HepG2 (cell line): ENCODE results near the gene RTN4. TPM values are rescaled to one million over a fixed set of nuclear protein-coding genes. Genes with fewer than 3 reads are reported as not detected.
A peak's percentile ranks its signal among the peaks of the same experiment; 100 is the strongest.

ENCODE experiments used
- ATAC-seq: fragments of 200-7000 bp; cut with Tn5 transposase; 3 replicates; pipeline ENCODE4 v1.9.1; 2020; ENCODE audit warnings: mild to moderate bottlenecking, moderate library complexity
- BruUV-seq: library from RNA; stranded (reverse); fragments of 400-500 nt; replicated peaks from 2 replicates; lab custom pipeline; 2021; lab: Mats Ljungman, UMichigan
- CTCF ChIA-PET: fragments of 300-600 bp; formaldehyde crosslinking; extraction: SDS; loops from one replicate; lab custom pipeline; 2021; ENCODE audit warnings: low total read pairs, inconsistent platforms, low intra/inter-chr PET ratio; lab: Yijun Ruan, JAX
- POLR2A ChIA-PET: fragments of 350-600 bp; sonication (Branson Sonifier 250); formaldehyde crosslinking; loops from one replicate; lab custom pipeline; 2020; ENCODE audit warnings: antibody characterized with exemption, inconsistent platforms; lab: Yijun Ruan, JAX
- DNase-seq: peaks from one replicate; pipeline ENCODE4 v3.0.0-alpha.2; 2015; ENCODE audit warnings: low spot score
- FAIRE-seq: peaks from 3 replicates; lab custom pipeline; 2011; peaks lifted over from hg19 to GRCh38; lab: Jason Lieb, UNC
- H2AFZ ChIP-seq: one replicate; pipeline ENCODE4 v1.6.1; 2011; ENCODE audit warnings: low read length, inconsistent platforms
- H3K27ac ChIP-seq: fragments of 300-600 bp; 3 replicates; pipeline ENCODE4 v1.8.0; 2011; ENCODE audit warnings: mixed run types, mild to moderate bottlenecking, mixed read lengths, low read length, inconsistent platforms; ENCODE audit not compliant: insufficient read depth; ENCODE audit errors: extremely low read length
- H3K27me3 ChIP-seq, 2 experiments: fragments of 200-600 bp in 1 of 2; 2 replicates in 1 of 2; 3 replicates in 1 of 2; pipeline versions ENCODE4 v1.6.0 to v1.8.0; 2011; ENCODE audit warnings: low read length in 2 of 2, mild to moderate bottlenecking in 2 of 2, moderate library complexity in 2 of 2, inconsistent platforms in 1 of 2; ENCODE audit not compliant: insufficient read depth in 2 of 2, control insufficient read depth in 1 of 2
- H3K36me3 ChIP-seq, 2 experiments: fragments of 200-600 bp in 1 of 2; replicated peaks in 1 of 2; 2 replicates in 1 of 2; 3 replicates in 1 of 2; pipeline versions ENCODE4 v1.5.1 to v1.8.0; 2011; ENCODE audit warnings: low read length in 2 of 2, inconsistent platforms in 1 of 2; ENCODE audit not compliant: insufficient read depth in 2 of 2, control insufficient read depth in 1 of 2
- H3K4me1 ChIP-seq: 2 replicates; pipeline ENCODE4 v1.5.1; 2012; ENCODE audit warnings: low read length, inconsistent platforms; ENCODE audit not compliant: insufficient read depth
- H3K4me2 ChIP-seq: 2 replicates; pipeline ENCODE4 v1.6.0; 2011; ENCODE audit warnings: low read depth, low read length, inconsistent platforms
- H3K4me3 ChIP-seq, 3 experiments: fragments of 200-600 bp in 1 of 3; sonication (generic), shearing (Covaris generic) in 1 of 3; replicated peaks in 1 of 3; 2 replicates each; pipeline ENCODE4 v1.5.1; 2011 to 2016; ENCODE audit warnings: low read length in 3 of 3, inconsistent platforms in 2 of 3, low read depth in 2 of 3, mild to moderate bottlenecking in 2 of 3, control low read depth in 1 of 3, mixed read lengths in 1 of 3; ENCODE audit not compliant: insufficient read depth in 1 of 3
- H3K79me2 ChIP-seq: one replicate; pipeline ENCODE4 v1.6.1; 2011; ENCODE audit warnings: low read length, inconsistent platforms; ENCODE audit not compliant: insufficient read depth
- H3K9ac ChIP-seq: 2 replicates; pipeline ENCODE4 v1.6.0; 2011; ENCODE audit warnings: mild to moderate bottlenecking, low read depth, low read length, inconsistent platforms; ENCODE audit not compliant: insufficient read depth
- H3K9me3 ChIP-seq: 2 replicates; pipeline ENCODE4 v1.5.1; 2012; ENCODE audit warnings: mild to moderate bottlenecking, low read length
- H4K20me1 ChIP-seq: 2 replicates; pipeline ENCODE4 v1.6.0; 2011; ENCODE audit warnings: inconsistent platforms, mild to moderate bottlenecking, low read length, moderate library complexity; ENCODE audit not compliant: insufficient read depth
- CREM ChIP-seq, 2 experiments: sonication (generic) in 1 of 2; formaldehyde crosslinking in 1 of 2; IDR thresholded peaks; 2 replicates each; pipeline versions ENCODE4 v1.4.0 to v1.6.1; 2016 to 2020; ENCODE audit warnings: antibody characterized with exemption in 1 of 2, mild to moderate bottlenecking in 1 of 2, missing genetic modification reagents in 1 of 2
- RBM22 ChIP-seq: fragments of 200-400 bp; formaldehyde crosslinking; optimal IDR thresholded peaks from 2 replicates; pipeline ENCODE3; 2017; ENCODE audit warnings: mild to moderate bottlenecking, low read length, moderate library complexity
- SIX4 ChIP-seq: sonication (generic); formaldehyde crosslinking; IDR thresholded peaks from 2 replicates; pipeline ENCODE4 v1.4.0; 2020; ENCODE audit warnings: missing genetic modification reagents
- SP1 ChIP-seq, 2 experiments: fragments of 450-650 bp in 1 of 2; sonication (generic) in 1 of 2; formaldehyde crosslinking in 1 of 2; IDR thresholded peaks; 2 replicates each; pipeline versions ENCODE4 v1.4.0 to v1.6.1; 2016 to 2020; ENCODE audit warnings: missing genetic modification reagents in 1 of 2
- ZNF430 ChIP-seq: sonication (generic); formaldehyde crosslinking; IDR thresholded peaks from 2 replicates; pipeline ENCODE4 v1.9.0; 2021; ENCODE audit warnings: mild to moderate bottlenecking, missing genetic modification reagents
- ZNF768 ChIP-seq: sonication (generic); formaldehyde crosslinking; IDR thresholded peaks from 2 replicates; pipeline ENCODE4 v1.4.0; 2020; ENCODE audit warnings: missing genetic modification reagents
- WGBS: methylation state at CpG from one replicate; pipeline ENCODE4 v1.1.6; 2017; ENCODE audit warnings: low lambda C conversion rate; 5-methylcytosine and 5-hydroxymethylcytosine counted together
- in situ Hi-C: cut with HindIII; loops from 2 replicates; pipeline ENCODE4 v1.10.0; 2017; ENCODE audit warnings: low pct_unique_long_range_greater_than_20kb; ENCODE audit not compliant: extremely low pct_ligation_motif_present
- intact Hi-C: fragments of 100-400 bp; cut with micrococcal nuclease; formaldehyde crosslinking; loops from one replicate; pipeline ENCODE4 v1.10.0; 2022; ENCODE audit not compliant: unreplicated experiment
- polyA plus RNA-seq, 8 experiments: library from polyadenylated mRNA; depleted of rRNA in 3 of 8; stranded (reverse) in 7 of 8; unstranded in 1 of 8; fragments of >200 nt; fragmentation: Illumina TruSeq in 4 of 8; extraction: Trizol in 4 of 8; gene quantifications; 2 replicates each; pipeline versions ENCODE4 v1.2.1 to v1.2.3, GENCODE V29; 2011 to 2016; ENCODE audit warnings: low read depth in 4 of 8, missing spikeins in 1 of 8, mixed read lengths in 1 of 8; ENCODE audit not compliant: insufficient read depth in 1 of 8
- total RNA-seq, 5 experiments: library from RNA; depleted of rRNA; stranded (reverse); fragments of >200 nt; fragmentation: Illumina TruSeq; extraction: Trizol; gene quantifications; 2 replicates each; pipeline ENCODE4 v1.2.3, GENCODE V29; 2016; ENCODE audit warnings: low read depth in 1 of 5
- TF ChIP-seq, protein P1 (sequence below), 2 experiments: sonication (generic) in 1 of 2; formaldehyde crosslinking in 1 of 2; IDR thresholded peaks; 2 replicates each; pipeline versions ENCODE4 v1.4.0 to v1.6.1; 2016 to 2020; ENCODE audit warnings: borderline replicate concordance in 1 of 2, low read depth in 1 of 2, mild to moderate bottlenecking in 1 of 2, missing genetic modification reagents in 1 of 2
- TF ChIP-seq, protein P2 (sequence below): sonication (generic); formaldehyde crosslinking; IDR thresholded peaks from 2 replicates; pipeline ENCODE4 v1.4.0; 2020; ENCODE audit warnings: missing genetic modification reagents

RTN4 gene
- total and polyA plus RNA-seq, 2 of the 13 experiments (the other 11 are each of a cell fraction or from before 2014, with no cell fraction given), result 98.4 to 133 TPM

DNA sequence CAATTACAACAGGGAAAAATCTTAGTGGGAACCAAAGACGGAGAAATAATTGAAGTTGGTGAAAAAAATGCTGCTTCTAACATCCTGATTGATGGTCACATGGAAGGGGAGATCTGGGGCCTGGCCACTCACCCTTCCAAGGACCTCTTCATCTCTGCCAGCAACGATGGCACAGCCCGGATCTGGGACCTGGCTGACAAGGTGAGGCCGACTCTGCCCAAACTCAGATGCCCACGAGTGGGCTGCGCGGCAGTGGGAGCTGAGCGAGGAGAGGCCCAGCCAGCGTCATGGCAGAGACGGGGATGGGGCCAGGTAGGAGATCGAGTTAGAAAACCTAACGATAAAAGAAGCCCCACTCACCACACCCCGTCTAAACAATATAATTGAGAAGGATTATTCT is 87.7 kb downstream of the RTN4 start:
- no peaks in the 10 kb centered on the region for H4K20me1 ChIP-seq
- in situ Hi-C loops, result no loop called here
- H3K27me3 ChIP-seq, result no peaks in the 10 kb centered on the region
- H3K4me1 ChIP-seq, result 0 out of 2 replicates have a peak, but pooled peaks cover 5% of the 10 kb centered on the region
- ChIA-PET POLR2A (no interaction called here), CTCF (no interaction called here)
- H3K36me3 ChIP-seq, result no peaks in the 10 kb centered on the region
- BruUV-seq, result no TSS peak
- FAIRE-seq (no peak), ATAC-seq (no peak)
- H2AFZ ChIP-seq, result no peak overlapping the region
- no peak overlapping the region for H3K4me3 ChIP-seq
- 96% methylated on average over 13 of the region's 13 CpGs for WGBS
- intact Hi-C loops, result no loop called here
- TF ChIP-seq SP1 (IDR thresholded peaks at IDR 0.05) (no peak), SP1 (CRISPR knock-in tag; IDR thresholded peaks at IDR 0.05) (no peak), ZNF768 (peak; percentile 13; the same call in 1 of the 2 replicates), CREM (IDR thresholded peaks at IDR 0.05) (no peak), CREM (CRISPR knock-in tag; IDR thresholded peaks at IDR 0.05) (no peak), SIX4 (CRISPR knock-in tag) (no peak), RBM22 (no peak), ZNF430 (CRISPR knock-in tag) (no peak)
- TF ChIP-seq, protein P1, sequence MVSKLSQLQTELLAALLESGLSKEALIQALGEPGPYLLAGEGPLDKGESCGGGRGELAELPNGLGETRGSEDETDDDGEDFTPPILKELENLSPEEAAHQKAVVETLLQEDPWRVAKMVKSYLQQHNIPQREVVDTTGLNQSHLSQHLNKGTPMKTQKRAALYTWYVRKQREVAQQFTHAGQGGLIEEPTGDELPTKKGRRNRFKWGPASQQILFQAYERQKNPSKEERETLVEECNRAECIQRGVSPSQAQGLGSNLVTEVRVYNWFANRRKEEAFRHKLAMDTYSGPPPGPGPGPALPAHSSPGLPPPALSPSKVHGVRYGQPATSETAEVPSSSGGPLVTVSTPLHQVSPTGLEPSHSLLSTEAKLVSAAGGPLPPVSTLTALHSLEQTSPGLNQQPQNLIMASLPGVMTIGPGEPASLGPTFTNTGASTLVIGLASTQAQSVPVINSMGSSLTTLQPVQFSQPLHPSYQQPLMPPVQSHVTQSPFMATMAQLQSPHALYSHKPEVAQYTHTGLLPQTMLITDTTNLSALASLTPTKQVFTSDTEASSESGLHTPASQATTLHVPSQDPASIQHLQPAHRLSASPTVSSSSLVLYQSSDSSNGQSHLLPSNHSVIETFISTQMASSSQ (IDR thresholded peaks at IDR 0.05; ENCODE audit: low read depth), result no peak
- TF ChIP-seq, protein P1 (CRISPR knock-in tag; IDR thresholded peaks at IDR 0.05; ENCODE audit: borderline replicate concordance), result no peak
- TF ChIP-seq, protein P2, sequence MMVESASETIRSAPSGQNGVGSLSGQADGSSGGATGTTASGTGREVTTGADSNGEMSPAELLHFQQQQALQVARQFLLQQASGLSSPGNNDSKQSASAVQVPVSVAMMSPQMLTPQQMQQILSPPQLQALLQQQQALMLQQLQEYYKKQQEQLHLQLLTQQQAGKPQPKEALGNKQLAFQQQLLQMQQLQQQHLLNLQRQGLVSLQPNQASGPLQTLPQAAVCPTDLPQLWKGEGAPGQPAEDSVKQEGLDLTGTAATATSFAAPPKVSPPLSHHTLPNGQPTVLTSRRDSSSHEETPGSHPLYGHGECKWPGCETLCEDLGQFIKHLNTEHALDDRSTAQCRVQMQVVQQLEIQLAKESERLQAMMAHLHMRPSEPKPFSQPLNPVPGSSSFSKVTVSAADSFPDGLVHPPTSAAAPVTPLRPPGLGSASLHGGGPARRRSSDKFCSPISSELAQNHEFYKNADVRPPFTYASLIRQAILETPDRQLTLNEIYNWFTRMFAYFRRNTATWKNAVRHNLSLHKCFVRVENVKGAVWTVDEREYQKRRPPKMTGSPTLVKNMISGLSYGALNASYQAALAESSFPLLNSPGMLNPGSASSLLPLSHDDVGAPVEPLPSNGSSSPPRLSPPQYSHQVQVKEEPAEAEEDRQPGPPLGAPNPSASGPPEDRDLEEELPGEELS (CRISPR knock-in tag), result no peak
- TF ChIP-seq, all 625 proteins: peak for 1
- Histone ChIP-seq H3K9me3 (no peaks in the 10 kb centered on the region), H3K9ac (no peak overlapping the region), H3K4me2 (no peak overlapping the region), H3K79me2 (no peaks in the 10 kb centered on the region), H3K27ac (no peak overlapping the region)
- DNase-seq, result no peak
